ENCODE data around the gene CNTNAP2. TPM values are rescaled to one million over a fixed set of nuclear protein-coding genes. Genes with fewer than 3 reads are reported as not detected.

Gene CNTNAP2
- total and polyA plus RNA-seq, 8 donors, result 0.19 to 18.2 (median 0.56) TPM

DNA sequence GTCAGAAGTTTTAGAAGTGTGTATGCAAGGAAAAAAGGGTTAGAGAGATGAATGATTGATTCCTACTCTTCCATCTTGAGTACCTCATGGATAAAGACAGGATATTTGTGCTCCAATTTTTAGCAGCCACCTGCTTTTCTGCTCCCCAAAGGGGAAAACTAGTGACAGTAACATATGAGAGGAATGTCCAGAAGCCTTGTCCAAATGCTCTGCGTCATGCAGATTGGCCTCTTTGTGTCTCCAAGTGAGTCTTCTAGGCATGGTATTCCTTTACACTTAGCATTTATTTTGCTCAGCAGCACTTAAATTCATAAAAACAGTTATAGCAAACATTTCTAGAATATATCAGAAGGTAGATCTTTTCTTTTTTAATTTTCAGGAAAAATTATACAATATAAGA lies 306.8 kb downstream of the CNTNAP2 start:
- WGBS, 5 donors, result 83 to 96% (median 85%) methylated on average over 1 of the region's 1 CpG
- Histone ChIP-seq H3K9me3 (no peaks in the 10 kb centered on the region), H3K27me3 (no peaks in the 10 kb centered on the region), H3K4me3 (no peak overlapping the region), H3K27ac (no peak overlapping the region), H3K4me1 (no peaks in the 10 kb centered on the region), H3K36me3 (no peaks in the 10 kb centered on the region)
- intact Hi-C loops (cut with DNase I; ENCODE audit: low total_unique reads), result no loop called here
- DNase-seq, result no peak
- TF ChIP-seq POLR2A (IDR thresholded peaks at IDR 0.05) (no peak), POLR2AphosphoS5 (IDR thresholded peaks at IDR 0.05) (no peak), EP300 (IDR thresholded peaks at IDR 0.05) (no peak)
- TF ChIP-seq, protein P1, sequence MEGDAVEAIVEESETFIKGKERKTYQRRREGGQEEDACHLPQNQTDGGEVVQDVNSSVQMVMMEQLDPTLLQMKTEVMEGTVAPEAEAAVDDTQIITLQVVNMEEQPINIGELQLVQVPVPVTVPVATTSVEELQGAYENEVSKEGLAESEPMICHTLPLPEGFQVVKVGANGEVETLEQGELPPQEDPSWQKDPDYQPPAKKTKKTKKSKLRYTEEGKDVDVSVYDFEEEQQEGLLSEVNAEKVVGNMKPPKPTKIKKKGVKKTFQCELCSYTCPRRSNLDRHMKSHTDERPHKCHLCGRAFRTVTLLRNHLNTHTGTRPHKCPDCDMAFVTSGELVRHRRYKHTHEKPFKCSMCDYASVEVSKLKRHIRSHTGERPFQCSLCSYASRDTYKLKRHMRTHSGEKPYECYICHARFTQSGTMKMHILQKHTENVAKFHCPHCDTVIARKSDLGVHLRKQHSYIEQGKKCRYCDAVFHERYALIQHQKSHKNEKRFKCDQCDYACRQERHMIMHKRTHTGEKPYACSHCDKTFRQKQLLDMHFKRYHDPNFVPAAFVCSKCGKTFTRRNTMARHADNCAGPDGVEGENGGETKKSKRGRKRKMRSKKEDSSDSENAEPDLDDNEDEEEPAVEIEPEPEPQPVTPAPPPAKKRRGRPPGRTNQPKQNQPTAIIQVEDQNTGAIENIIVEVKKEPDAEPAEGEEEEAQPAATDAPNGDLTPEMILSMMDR (IDR thresholded peaks at IDR 0.05), result no peak

DNA sequence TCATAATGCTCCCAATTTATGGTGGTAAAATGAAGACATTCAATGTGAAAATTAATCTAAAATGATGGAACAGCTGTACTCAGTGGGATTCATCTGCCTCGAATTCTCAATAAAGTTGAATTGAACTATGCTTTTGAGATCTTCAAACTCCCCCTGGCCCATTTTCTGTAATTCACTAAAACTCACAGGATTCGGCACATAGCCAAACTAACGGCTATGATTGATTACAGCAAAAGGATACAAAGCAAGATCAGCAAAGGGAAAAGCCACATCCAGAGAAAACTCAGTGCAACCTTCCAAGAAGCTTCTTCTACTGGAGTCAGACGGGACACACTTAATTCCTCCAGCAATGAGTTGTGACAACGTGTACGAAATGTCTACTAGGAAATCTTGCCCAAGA lies 307.5 kb downstream of the CNTNAP2 start:
- Histone ChIP-seq H3K4me3 (no peak overlapping the region), H3K4me1 (no peaks in the 10 kb centered on the region), H3K27ac (no peak overlapping the region), H3K36me3 (no peaks in the 10 kb centered on the region), H3K27me3 (no peaks in the 10 kb centered on the region), H3K9me3 (peaks cover 0 to 5% (median 0%) of the 10 kb centered on the region in 4 donors)
- intact Hi-C loops (cut with DNase I; ENCODE audit: low total_unique reads), result no loop called here
- WGBS, 5 donors, result 52 to 67% (median 62%) methylated on average over 6 of the region's 6 CpGs
- no peak for DNase-seq
- no peak for TF ChIP-seq POLR2A (IDR thresholded peaks at IDR 0.05)
- TF ChIP-seq, protein P1 (IDR thresholded peaks at IDR 0.05), result no peak
- TF ChIP-seq EP300 (IDR thresholded peaks at IDR 0.05), result no peak
- no peak for TF ChIP-seq POLR2AphosphoS5 (IDR thresholded peaks at IDR 0.05)

DNA sequence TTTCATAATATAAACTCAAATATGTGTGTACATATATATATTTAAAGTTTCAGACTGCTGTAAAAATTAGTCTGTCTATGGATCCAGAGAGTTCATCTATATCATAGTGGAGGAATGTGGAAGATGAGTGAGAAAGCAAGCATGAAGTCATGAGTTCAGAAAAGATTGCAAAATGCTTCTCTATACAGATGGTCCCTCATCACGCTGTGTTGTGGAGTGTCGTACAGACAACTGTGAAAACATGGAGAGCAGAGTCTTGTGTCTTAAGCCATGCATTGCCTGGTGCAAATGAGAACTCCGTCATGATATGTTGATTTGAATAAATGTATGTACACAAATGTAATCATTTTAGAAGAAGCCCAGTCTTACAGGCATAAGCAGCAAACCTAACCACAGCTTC lies 316.9 kb downstream of the CNTNAP2 start:
- no peak overlapping the region for H3K4me3 ChIP-seq
- WGBS, 5 donors, result 83 to 87% (median 85%) methylated on average over 3 of the region's 3 CpGs
- H3K9me3 ChIP-seq, result peaks cover 0 to 8% (median 0%) of the 10 kb centered on the region in 4 donors
- no peak for DNase-seq
- H3K27me3 ChIP-seq, result no peaks in the 10 kb centered on the region
- H3K36me3 ChIP-seq, result no peaks in the 10 kb centered on the region
- no peak overlapping the region for H3K27ac ChIP-seq
- H3K4me1 ChIP-seq, result no peaks in the 10 kb centered on the region
- TF ChIP-seq POLR2A (IDR thresholded peaks at IDR 0.05) (no peak), EP300 (IDR thresholded peaks at IDR 0.05) (no peak), POLR2AphosphoS5 (IDR thresholded peaks at IDR 0.05) (no peak)
- TF ChIP-seq, protein P1 (IDR thresholded peaks at IDR 0.05), result no peak
- intact Hi-C loops (cut with DNase I; ENCODE audit: low total_unique reads), result no loop called here

DNA sequence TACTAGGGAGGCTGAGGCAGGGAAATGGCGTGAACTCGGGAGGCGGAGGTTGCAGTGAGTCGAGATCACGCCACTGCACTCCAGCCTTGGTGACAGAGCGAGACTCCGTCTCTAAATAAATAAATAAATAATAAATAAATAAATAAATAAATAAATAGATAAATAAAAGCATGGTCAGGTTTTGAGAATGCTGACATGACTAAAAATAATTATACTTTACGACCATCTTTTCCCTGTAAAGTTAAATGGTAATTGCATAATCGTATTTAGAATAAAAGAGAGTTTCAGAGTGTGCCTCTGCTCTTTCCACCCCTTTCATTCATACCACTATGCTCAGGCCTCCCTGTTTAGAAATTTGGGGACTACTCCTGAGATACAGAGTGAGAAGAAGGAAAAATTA lies 326.5 kb downstream of the CNTNAP2 start:
- peaks cover 0 to 13% (median 0%) of the 10 kb centered on the region in 4 donors for H3K9me3 ChIP-seq
- no peak for DNase-seq
- intact Hi-C loops (cut with DNase I; ENCODE audit: low total_unique reads), result no loop called here
- no peaks in the 10 kb centered on the region for H3K36me3 ChIP-seq
- TF ChIP-seq POLR2AphosphoS5 (IDR thresholded peaks at IDR 0.05) (no peak), POLR2A (IDR thresholded peaks at IDR 0.05) (no peak), EP300 (IDR thresholded peaks at IDR 0.05) (no peak)
- TF ChIP-seq, protein P1 (IDR thresholded peaks at IDR 0.05), result no peak
- no peaks in the 10 kb centered on the region for H3K4me1 ChIP-seq
- WGBS, 5 donors, result 90 to 97% (median 95%) methylated on average over 9 of the region's 9 CpGs
- no peak overlapping the region for H3K4me3 ChIP-seq
- H3K27me3 ChIP-seq, result no peaks in the 10 kb centered on the region
- no peak overlapping the region for H3K27ac ChIP-seq

All from stomach (tissue), 9 donors.